K562 (cell line): Measurements from ENCODE around the gene FCSK. TPM values are rescaled to one million over a fixed set of nuclear protein-coding genes. Genes with fewer than 3 reads are reported as not detected.

ENCODE experiments used
- CBFA2T3 ChIP-seq: fragments of 450-650 bp; IDR thresholded peaks from 2 replicates; pipeline ENCODE4 v1.6.1; 2017
- EGR1 ChIP-seq: fragments of 450-650 bp; conservative IDR thresholded peaks from 2 replicates; pipeline ENCODE4 v1.6.1; 2017; ENCODE audit warnings: mild to moderate bottlenecking
- EP400 ChIP-seq: fragments of 450-650 bp; IDR thresholded peaks from 2 replicates; pipeline ENCODE4 v1.6.1; 2017; ENCODE audit warnings: antibody characterized with exemption, mild to moderate bottlenecking, moderate library complexity
- EZH2 ChIP-seq: IDR thresholded peaks from 2 replicates; pipeline ENCODE4 v1.6.1; 2012; ENCODE audit warnings: low read depth, mild to moderate bottlenecking, inconsistent platforms, low read length, borderline replicate concordance
- HNRNPK ChIP-seq: fragments of 200-400 bp; formaldehyde crosslinking; IDR thresholded peaks from one replicate; pipeline ENCODE4 v1.6.1; 2018; ENCODE audit warnings: mild to moderate bottlenecking, low read depth, low read length; ENCODE audit not compliant: poor library complexity, severe bottlenecking
- KAT2B ChIP-seq: IDR thresholded peaks from one replicate; pipeline ENCODE4 v1.6.1; 2012; ENCODE audit warnings: low read depth, mild to moderate bottlenecking, control low read depth, inconsistent platforms, low read length, moderate library complexity
- KLF10 ChIP-seq: fragments of 250-450 bp; sonication (Bioruptor Pico); IDR thresholded peaks from 2 replicates; pipeline ENCODE4 v1.6.1; 2021; ENCODE audit warnings: matching md5 sums
- NCOA6 ChIP-seq: fragments of 450-650 bp; IDR thresholded peaks from 2 replicates; pipeline ENCODE4 v1.6.1; 2017; ENCODE audit warnings: mild to moderate bottlenecking
- NR4A1 ChIP-seq, 2 experiments: fragments of 250-450 bp in 1 of 2; fragments of 450-650 bp in 1 of 2; sonication (Bioruptor Pico) in 1 of 2; IDR thresholded peaks; 2 replicates each; pipeline versions ENCODE4 v1.4.0 to v1.6.1; 2016 to 2020; ENCODE audit warnings: mild to moderate bottlenecking in 2 of 2, missing compliant biosample characterization in 1 of 2, missing genetic modification characterization in 1 of 2, moderate library complexity in 1 of 2
- PURB ChIP-seq: sonication (generic); formaldehyde crosslinking; IDR thresholded peaks from 2 replicates; pipeline ENCODE4 v1.9.0; 2021; ENCODE audit warnings: low read depth, mild to moderate bottlenecking, missing genetic modification reagents
- RBFOX2 ChIP-seq: fragments of 200-400 bp; formaldehyde crosslinking; IDR thresholded peaks from 2 replicates; pipeline ENCODE4 v1.6.1; 2017; ENCODE audit warnings: low read depth, mild to moderate bottlenecking, low read length, moderate library complexity
- SMARCE1 ChIP-seq: fragments of 450-650 bp; IDR thresholded peaks from 2 replicates; pipeline ENCODE4 v1.7.1; 2016; ENCODE audit warnings: mild to moderate bottlenecking
- ZBTB1 ChIP-seq: sonication (generic); formaldehyde crosslinking; IDR thresholded peaks from 2 replicates; pipeline ENCODE4 v1.8.1; 2023; ENCODE audit warnings: missing genetic modification reagents, low read depth, mild to moderate bottlenecking, borderline replicate concordance
- ZEB2 ChIP-seq: fragments of 450-650 bp; IDR thresholded peaks from 2 replicates; pipeline ENCODE4 v1.6.1; 2016
- ZNF24 ChIP-seq: fragments of 450-650 bp; IDR thresholded peaks from 2 replicates; pipeline ENCODE4 v1.6.1; 2016
- ZNF282 ChIP-seq: sonication (generic); formaldehyde crosslinking; IDR thresholded peaks from 2 replicates; pipeline ENCODE4 v1.8.1; 2023; ENCODE audit warnings: missing genetic modification reagents
- ZNF316 ChIP-seq: fragments of 450-650 bp; IDR thresholded peaks from 2 replicates; pipeline ENCODE4 v1.6.1; 2016
- ZNF699 ChIP-seq: fragments of 250-450 bp; sonication (Bioruptor Pico); IDR thresholded peaks from 2 replicates; pipeline ENCODE4 v1.8.0; 2021; ENCODE audit warnings: mild to moderate bottlenecking, moderate library complexity; ENCODE audit not compliant: insufficient replicate concordance
- polyA plus RNA-seq, 8 experiments: library from polyadenylated mRNA; depleted of rRNA in 4 of 8; stranded (reverse) in 5 of 8; unstranded in 3 of 8; fragments of >200 nt; fragmentation: Nextera tagmentation in 2 of 8; fragmentation: Illumina TruSeq in 1 of 8; extraction: Ambion mirVana in 2 of 8; extraction: Trizol in 1 of 8; gene quantifications; 2 replicates each; pipeline versions ENCODE4 v1.2.1 to v1.2.3, GENCODE V29; 2011 to 2014; ENCODE audit warnings: inconsistent platforms in 1 of 8, missing spikeins in 1 of 8
- total RNA-seq, 7 experiments: library from RNA; depleted of rRNA in 6 of 7; stranded (reverse); fragments of >200 nt in 6 of 7; fragmentation: Illumina TruSeq in 2 of 7; extraction: Trizol in 2 of 7; gene quantifications; 2 replicates each; pipeline versions ENCODE4 v1.2.1 to v1.2.3, GENCODE V29; 2011 to 2021; ENCODE audit warnings: low replicate concordance in 1 of 7
- TF ChIP-seq, protein P1 (sequence below): fragments of 250-450 bp; sonication (Bioruptor Pico); IDR thresholded peaks from 2 replicates; pipeline ENCODE4 v1.5.0; 2021
- TF ChIP-seq, protein P2 (sequence below), 3 experiments: IDR thresholded peaks in 2 of 3; conservative IDR thresholded peaks in 1 of 3; 2 replicates each; pipeline ENCODE4 v1.5.1; 2011 to 2012; ENCODE audit warnings: low read length in 3 of 3, mild to moderate bottlenecking in 3 of 3, control low read depth in 2 of 3, improper control_type of control experiment in 1 of 3, inconsistent platforms in 1 of 3, low read depth in 1 of 3, mixed read lengths in 1 of 3, moderate library complexity in 1 of 3; ENCODE audit not compliant: insufficient read depth in 2 of 3
- TF ChIP-seq, protein P3 (sequence below): fragments of 450-650 bp; IDR thresholded peaks from 2 replicates; pipeline ENCODE4 v1.6.1; 2018; ENCODE audit warnings: mild to moderate bottlenecking, low read depth; ENCODE audit not compliant: partially characterized antibody
- TF ChIP-seq, protein P4 (sequence below): sonication (generic); formaldehyde crosslinking; IDR thresholded peaks from 2 replicates; pipeline ENCODE4 v1.8.1; 2022; ENCODE audit warnings: missing genetic modification reagents

The FCSK gene
- total and polyA plus RNA-seq, 9 of the 15 experiments (the other 6 are each of a cell fraction or from before 2014, with no cell fraction given): 0.92 to 18.6 (median 8.3) TPM

DNA sequence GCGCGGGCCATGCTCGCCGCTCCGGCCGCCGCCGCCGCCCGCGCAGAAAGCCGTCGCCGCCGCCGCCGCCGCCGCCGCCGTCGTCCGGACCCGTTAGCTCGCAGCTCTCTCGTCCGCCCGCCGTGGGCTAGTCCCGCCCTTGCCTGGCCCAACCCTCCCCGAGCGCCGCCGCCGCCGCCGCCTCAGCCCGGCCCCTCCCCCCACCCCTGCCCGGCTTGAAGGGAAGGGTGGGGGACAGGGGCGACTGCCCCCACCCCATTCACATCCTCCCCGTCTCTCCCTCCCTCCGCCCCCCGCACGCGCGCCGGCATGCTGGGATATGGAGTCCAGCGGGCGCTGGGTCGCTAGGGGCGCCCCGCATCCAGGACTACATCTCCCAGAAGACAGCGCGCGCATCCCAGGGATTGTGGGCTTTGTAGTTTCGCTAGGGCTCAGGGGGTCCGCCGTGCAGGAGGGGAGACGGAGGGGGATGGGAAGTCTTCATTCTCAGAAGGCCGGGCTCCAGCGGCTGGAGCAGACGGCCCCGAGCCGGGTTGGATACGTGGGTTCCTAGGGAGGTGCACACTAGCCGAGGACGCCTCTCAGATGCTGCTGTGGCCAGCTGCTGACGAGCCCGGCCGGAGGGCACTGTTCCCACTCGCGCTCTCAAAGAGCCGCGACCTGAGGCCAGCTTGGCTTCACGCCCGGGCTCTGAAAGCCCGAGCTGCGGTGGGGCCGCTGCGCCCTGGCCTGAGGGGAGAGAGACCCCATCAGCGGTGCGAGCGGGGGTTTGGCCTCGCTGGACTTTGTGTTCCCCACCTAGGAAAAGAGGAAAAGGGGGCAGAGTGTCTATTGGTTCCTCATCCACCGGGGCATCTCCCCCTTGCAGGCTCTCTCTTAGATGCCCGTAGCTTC is 15.2 kb upstream of the FCSK start, which contains the start of gene ST3GAL2 (continued):
- no peak for TF ChIP-seq ZBTB1 (CRISPR knock-in tag)
- TF ChIP-seq, protein P1, sequence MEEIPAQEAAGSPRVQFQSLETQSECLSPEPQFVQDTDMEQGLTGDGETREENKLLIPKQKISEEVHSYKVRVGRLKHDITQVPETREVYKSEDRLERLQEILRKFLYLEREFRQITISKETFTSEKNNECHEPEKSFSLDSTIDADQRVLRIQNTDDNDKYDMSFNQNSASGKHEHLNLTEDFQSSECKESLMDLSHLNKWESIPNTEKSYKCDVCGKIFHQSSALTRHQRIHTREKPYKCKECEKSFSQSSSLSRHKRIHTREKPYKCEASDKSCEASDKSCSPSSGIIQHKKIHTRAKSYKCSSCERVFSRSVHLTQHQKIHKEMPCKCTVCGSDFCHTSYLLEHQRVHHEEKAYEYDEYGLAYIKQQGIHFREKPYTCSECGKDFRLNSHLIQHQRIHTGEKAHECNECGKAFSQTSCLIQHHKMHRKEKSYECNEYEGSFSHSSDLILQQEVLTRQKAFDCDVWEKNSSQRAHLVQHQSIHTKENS: no peak
- no peak for TF ChIP-seq ZNF24
- no peak for TF ChIP-seq HNRNPK
- no peak for TF ChIP-seq EP400
- peak; percentile 81 for TF ChIP-seq RBFOX2
- TF ChIP-seq, protein P2, sequence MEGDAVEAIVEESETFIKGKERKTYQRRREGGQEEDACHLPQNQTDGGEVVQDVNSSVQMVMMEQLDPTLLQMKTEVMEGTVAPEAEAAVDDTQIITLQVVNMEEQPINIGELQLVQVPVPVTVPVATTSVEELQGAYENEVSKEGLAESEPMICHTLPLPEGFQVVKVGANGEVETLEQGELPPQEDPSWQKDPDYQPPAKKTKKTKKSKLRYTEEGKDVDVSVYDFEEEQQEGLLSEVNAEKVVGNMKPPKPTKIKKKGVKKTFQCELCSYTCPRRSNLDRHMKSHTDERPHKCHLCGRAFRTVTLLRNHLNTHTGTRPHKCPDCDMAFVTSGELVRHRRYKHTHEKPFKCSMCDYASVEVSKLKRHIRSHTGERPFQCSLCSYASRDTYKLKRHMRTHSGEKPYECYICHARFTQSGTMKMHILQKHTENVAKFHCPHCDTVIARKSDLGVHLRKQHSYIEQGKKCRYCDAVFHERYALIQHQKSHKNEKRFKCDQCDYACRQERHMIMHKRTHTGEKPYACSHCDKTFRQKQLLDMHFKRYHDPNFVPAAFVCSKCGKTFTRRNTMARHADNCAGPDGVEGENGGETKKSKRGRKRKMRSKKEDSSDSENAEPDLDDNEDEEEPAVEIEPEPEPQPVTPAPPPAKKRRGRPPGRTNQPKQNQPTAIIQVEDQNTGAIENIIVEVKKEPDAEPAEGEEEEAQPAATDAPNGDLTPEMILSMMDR (IDR thresholded peaks at IDR 0.05 in 2 of 3, conservative IDR thresholded peaks at IDR 0.05 in 1 of 3; ENCODE audit: insufficient read depth in 2 of 3, low read depth in 1 of 3, low read length in 3 of 3): peak in 2 of 3 experiments; percentile 10 to 21; a peak in 2 of 6 replicates
- no peak for TF ChIP-seq ZNF699 (CRISPR knock-in tag)
- peak; percentile 89 for TF ChIP-seq EGR1
- peak; percentile 68; the same call in 1 of the 2 replicates for TF ChIP-seq NR4A1 (CRISPR knock-in tag; IDR thresholded peaks at IDR 0.05)
- peak; percentile 82 for TF ChIP-seq NR4A1 (tag; IDR thresholded peaks at IDR 0.05)
- 0 out of 2 replicates have a peak, but pooled peaks have one; percentile 3 for TF ChIP-seq CBFA2T3
- TF ChIP-seq EZH2: no peak
- TF ChIP-seq, protein P3, sequence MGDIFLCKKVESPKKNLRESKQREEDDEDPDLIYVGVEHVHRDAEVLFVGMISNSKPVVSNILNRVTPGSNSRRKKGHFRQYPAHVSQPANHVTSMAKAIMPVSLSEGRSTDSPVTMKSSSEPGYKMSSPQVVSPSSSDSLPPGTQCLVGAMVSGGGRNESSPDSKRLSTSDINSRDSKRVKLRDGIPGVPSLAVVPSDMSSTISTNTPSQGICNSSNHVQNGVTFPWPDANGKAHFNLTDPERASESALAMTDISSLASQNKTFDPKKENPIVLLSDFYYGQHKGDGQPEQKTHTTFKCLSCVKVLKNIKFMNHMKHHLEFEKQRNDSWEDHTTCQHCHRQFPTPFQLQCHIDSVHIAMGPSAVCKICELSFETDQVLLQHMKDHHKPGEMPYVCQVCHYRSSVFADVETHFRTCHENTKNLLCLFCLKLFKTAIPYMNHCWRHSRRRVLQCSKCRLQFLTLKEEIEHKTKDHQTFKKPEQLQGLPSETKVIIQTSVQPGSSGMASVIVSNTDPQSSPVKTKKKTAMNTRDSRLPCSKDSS: no peak
- TF ChIP-seq, protein P4, sequence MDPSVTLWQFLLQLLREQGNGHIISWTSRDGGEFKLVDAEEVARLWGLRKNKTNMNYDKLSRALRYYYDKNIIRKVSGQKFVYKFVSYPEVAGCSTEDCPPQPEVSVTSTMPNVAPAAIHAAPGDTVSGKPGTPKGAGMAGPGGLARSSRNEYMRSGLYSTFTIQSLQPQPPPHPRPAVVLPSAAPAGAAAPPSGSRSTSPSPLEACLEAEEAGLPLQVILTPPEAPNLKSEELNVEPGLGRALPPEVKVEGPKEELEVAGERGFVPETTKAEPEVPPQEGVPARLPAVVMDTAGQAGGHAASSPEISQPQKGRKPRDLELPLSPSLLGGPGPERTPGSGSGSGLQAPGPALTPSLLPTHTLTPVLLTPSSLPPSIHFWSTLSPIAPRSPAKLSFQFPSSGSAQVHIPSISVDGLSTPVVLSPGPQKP (CRISPR knock-in tag): no peak
- TF ChIP-seq NCOA6: no peak
- TF ChIP-seq SMARCE1: no peak
- TF ChIP-seq PURB: no peak
- TF ChIP-seq ZNF282 (CRISPR knock-in tag): no peak
- TF ChIP-seq KAT2B: no peak
- TF ChIP-seq ZEB2: no peak
- no peak for TF ChIP-seq KLF10
- TF ChIP-seq ZNF316: no peak
